Mucosa of descending colon (tissue), 3 donors: ENCODE results near the gene SCYGR8. TPM values are rescaled to one million over a fixed set of nuclear protein-coding genes. Genes with fewer than 3 reads are reported as not detected.
"Not testable (repeated sequence)": the region's sequence is repeated elsewhere in the genome, so short reads cannot be mapped to it uniquely, and the experiment has no call there.

Experiments
- ATAC-seq: fragments of 200-7000 bp; cut with Tn5 transposase; one replicate; pipeline ENCODE4 v1.9.1; 2020; ENCODE audit warnings: mild to moderate bottlenecking, moderate library complexity
- DNase-seq, 3 donors: peaks; one replicate each; pipeline ENCODE4 v3.0.0-alpha.2; 2020
- H3K36me3 ChIP-seq: fragments of 200-600 bp; one replicate; pipeline ENCODE4 v1.8.0; 2021; ENCODE audit warnings: low read depth, mild to moderate bottlenecking
- H3K4me1 ChIP-seq: fragments of 200-600 bp; one replicate; pipeline ENCODE4 v1.8.0; 2021; ENCODE audit warnings: low read depth, mild to moderate bottlenecking
- H3K4me3 ChIP-seq: fragments of 200-600 bp; one replicate; pipeline ENCODE4 v1.8.0; 2021; ENCODE audit warnings: mild to moderate bottlenecking
- H3K9me3 ChIP-seq: fragments of 200-600 bp; one replicate; pipeline ENCODE4 v1.8.0; 2021; ENCODE audit warnings: mild to moderate bottlenecking
- intact Hi-C, 2 donors: fragments of 100-400 bp; cut with DNase I in 1 of 2; cut with micrococcal nuclease in 1 of 2; formaldehyde crosslinking; loops; one replicate each; pipeline versions ENCODE4 v1.11.0 to v1.11.1; 2022; cut with DNase I, micrococcal nuclease
- total RNA-seq, 3 donors: library from RNA; stranded (reverse); fragmentation: NEBNext Ultra II Directional in 2 of 3; extraction: Animal tissue kit (Norgen Biotek cat#: 25700) in 2 of 3; gene quantifications; one replicate each; pipeline versions ENCODE4 v1.2.1 to v1.2.4, GENCODE V29; 2021 to 2023
- TF ChIP-seq, protein P1 (sequence below): fragments of 200-600 bp; IDR thresholded peaks from one replicate; pipeline ENCODE4 v1.8.0; 2022; ENCODE audit warnings: antibody characterized with exemption, mild to moderate bottlenecking
- donor health status: DM: no; HTN: no; CAD: no; lungs with moderate emphysema.
- donor health status: DM: no; HTN: no; CAD: no.
- donor health status: DM: no; HTN: yes; CAD: no.

SCYGR8 gene
- total RNA-seq, 3 donors from 2014 or later, result not detected

DNA sequence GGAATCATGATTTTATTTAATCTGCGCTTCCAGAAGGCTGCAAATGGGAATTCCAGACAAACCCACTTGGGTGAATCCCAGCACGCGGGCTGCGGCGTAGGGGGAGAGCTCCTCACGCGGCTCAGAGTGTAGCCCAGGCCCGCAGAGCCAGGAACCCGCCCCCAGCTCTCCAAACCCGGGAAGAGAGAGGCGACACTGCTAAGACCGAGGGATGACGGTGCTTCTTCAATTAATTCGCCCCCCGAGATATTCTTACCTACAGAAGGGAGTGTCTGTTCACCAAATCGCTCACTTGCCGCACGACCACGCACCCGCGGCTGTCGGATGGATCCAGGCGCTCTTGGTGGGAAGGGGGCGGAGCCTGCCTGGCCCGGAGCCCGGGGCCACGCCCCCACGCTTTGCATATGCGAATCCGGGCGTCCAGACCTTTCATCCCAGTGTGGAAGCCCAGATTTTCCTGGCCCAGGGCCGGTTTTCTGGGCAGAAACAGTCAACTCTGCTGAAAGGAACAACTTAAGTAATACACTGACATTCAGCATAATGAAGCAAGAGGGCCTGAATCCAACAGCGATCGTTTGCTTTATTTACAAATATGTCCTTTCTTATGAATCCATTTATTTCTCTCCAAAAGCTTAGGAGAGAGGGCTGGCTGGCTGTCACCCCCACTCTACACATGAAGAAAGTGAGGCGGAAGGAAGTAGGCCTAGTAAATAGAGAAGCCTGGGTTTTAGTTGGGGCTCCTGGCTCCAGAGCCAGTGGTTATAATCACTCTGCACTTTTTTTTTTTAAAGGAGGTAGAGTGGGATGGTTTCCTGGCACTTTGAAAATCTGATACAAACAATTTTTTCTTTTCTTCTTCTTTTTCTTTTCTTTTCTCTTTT lies 27.8 kb upstream of the SCYGR8 start, which contains the start of gene SLC19A3:
Gene SLC19A3, minus strand, starts transcription at position 342 of the 881 bp plus-strand sequence. CDS start 15,710 bp downstream, outside the sequence.
- intact Hi-C loops, result no loop called here
- TF ChIP-seq, protein P1, sequence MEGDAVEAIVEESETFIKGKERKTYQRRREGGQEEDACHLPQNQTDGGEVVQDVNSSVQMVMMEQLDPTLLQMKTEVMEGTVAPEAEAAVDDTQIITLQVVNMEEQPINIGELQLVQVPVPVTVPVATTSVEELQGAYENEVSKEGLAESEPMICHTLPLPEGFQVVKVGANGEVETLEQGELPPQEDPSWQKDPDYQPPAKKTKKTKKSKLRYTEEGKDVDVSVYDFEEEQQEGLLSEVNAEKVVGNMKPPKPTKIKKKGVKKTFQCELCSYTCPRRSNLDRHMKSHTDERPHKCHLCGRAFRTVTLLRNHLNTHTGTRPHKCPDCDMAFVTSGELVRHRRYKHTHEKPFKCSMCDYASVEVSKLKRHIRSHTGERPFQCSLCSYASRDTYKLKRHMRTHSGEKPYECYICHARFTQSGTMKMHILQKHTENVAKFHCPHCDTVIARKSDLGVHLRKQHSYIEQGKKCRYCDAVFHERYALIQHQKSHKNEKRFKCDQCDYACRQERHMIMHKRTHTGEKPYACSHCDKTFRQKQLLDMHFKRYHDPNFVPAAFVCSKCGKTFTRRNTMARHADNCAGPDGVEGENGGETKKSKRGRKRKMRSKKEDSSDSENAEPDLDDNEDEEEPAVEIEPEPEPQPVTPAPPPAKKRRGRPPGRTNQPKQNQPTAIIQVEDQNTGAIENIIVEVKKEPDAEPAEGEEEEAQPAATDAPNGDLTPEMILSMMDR, result no peak
- Histone ChIP-seq H3K4me1 (peaks cover 8% of the 10 kb centered on the region), H3K4me3 (peak within 1 kb of the TSS; percentile 24), H3K9me3 (no peaks in the 10 kb centered on the region), H3K36me3 (no peaks in the 10 kb centered on the region)
- DNase-seq, result peak; percentile 93 to 97 (median 94)
- peak; percentile 98 for ATAC-seq

DNA sequence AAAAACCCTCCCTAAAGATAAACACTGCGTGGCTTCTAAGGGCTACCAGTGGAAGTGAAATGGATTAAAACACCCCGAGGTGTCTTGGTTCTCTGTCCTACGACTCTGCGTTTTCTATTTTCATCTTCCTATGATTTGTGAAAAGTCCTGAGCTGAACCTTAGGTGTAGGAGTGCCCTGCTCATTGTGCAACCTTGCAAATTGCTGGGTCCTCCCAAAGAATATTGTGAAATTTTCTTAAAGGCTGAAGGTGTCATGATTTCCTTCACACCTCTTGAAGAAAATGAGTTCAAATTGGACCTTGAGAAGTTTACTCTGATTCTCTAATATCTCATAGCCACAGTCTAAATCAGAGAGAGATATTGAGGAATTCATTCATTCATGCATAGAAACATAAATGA lies 26.1 kb upstream of the SCYGR8 start:
- DNase-seq, result no peak
- no peak for ATAC-seq
- TF ChIP-seq, protein P1, result no peak
- H3K4me1 ChIP-seq, result peaks cover 8% of the 10 kb centered on the region
- H3K36me3 ChIP-seq, result no peaks in the 10 kb centered on the region
- H3K9me3 ChIP-seq, result no peaks in the 10 kb centered on the region
- H3K4me3 ChIP-seq, result no peak overlapping the region
- intact Hi-C loops, result no loop called here

- H3K4me3 ChIP-seq, result no peak overlapping the region
- intact Hi-C loops, result no loop called here
- DNase-seq, result no peak
- no peak for ATAC-seq
- TF ChIP-seq, protein P1, result no peak
- no peaks in the 10 kb centered on the region for H3K36me3 ChIP-seq
- H3K9me3 ChIP-seq, result no peaks in the 10 kb centered on the region
- H3K4me1 ChIP-seq, result peaks cover 8% of the 10 kb centered on the region
Measured at GRCh38 chr2:227720680-227721079, 25.0 kb upstream of the SCYGR8 start.

DNA sequence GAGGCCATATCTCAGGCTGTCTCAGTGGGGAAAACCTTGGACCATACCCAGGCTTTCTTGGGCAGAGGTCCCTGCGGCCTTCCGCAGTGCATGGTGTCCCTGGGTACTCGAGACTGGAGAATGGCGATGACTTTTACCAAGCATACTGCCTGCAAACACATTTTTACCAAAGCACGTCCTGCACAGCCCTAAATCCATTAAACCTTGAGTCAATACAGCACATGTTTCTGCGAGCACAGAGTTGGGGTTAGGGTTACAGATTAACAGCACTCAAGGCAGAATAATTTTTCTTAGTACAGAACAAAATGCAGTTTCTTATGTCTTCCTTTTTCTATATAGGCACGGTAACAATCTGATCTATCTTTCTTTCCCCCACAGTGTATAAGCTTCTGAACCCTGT lies 22.9 kb upstream of the SCYGR8 start:
- H3K4me3 ChIP-seq, H3K9me3 ChIP-seq, ATAC-seq, H3K36me3 ChIP-seq, H3K4me1 ChIP-seq, intact Hi-C loops: not testable (repeated sequence)
- DNase-seq, result peak in 1 of 3 donors; percentile 23

- no peak for ATAC-seq
- Histone ChIP-seq H3K36me3 (no peaks in the 10 kb centered on the region), H3K4me3 (no peak within 1 kb of the TSS), H3K4me1 (peaks cover 8% of the 10 kb centered on the region), H3K9me3 (no peaks in the 10 kb centered on the region)
- intact Hi-C loops, result no loop called here
- DNase-seq, result no peak
- TF ChIP-seq, protein P1, result no peak
Measured at GRCh38 chr2:227724394-227725039, 21.2 kb upstream of the SCYGR8 start, which contains the start of gene SCYGR6. TSS of gene SCYGR6 (minus strand) at chr2:227724757. CDS start at chr2:227724757, 0 bp downstream.

GRCh38 chr2:227728035-227728434 lies 17.7 kb upstream of the SCYGR8 start, which contains the start of gene SCYGR7:
TSS of gene SCYGR7 (plus strand) at chr2:227728335. CDS start at chr2:227728335, 0 bp downstream.
- intact Hi-C loops, result no loop called here

More at GRCh38 chr2:227728035-227728434, 17.7 kb upstream of the SCYGR8 start, which contains the start of gene SCYGR7:
- TF ChIP-seq, protein P1, result no peak
- DNase-seq (no peak), ATAC-seq (no peak)
- Histone ChIP-seq H3K4me3 (no peak within 1 kb of the TSS), H3K4me1 (no peaks in the 10 kb centered on the region), H3K9me3 (no peaks in the 10 kb centered on the region), H3K36me3 (no peaks in the 10 kb centered on the region)
